Smooth muscle cell (in vitro differentiated cells): ENCODE measurements around the gene OPN4. TPM values are rescaled to one million over a fixed set of nuclear protein-coding genes. Genes with fewer than 3 reads are reported as not detected.

ENCODE experiments used
- DNase-seq: peaks from one replicate; lab custom pipeline; 2025; ENCODE audit not compliant: unreplicated experiment; lab: John Stamatoyannopoulos, UW
- H2AFZ ChIP-seq: fragments of 200-600 bp; sonication (generic); 2 replicates; pipeline ENCODE4 v1.6.0; 2016; ENCODE audit warnings: antibody characterized with exemption, low read depth, mild to moderate bottlenecking
- H3F3A ChIP-seq: fragments of 200-600 bp; sonication (generic); 2 replicates; pipeline ENCODE4 v1.6.0; 2017; ENCODE audit warnings: antibody characterized with exemption, low read depth
- H3K27ac ChIP-seq: fragments of 200-600 bp; sonication (generic); 2 replicates; pipeline ENCODE4 v1.5.1; 2016; ENCODE audit warnings: low read depth, mild to moderate bottlenecking
- H3K27me3 ChIP-seq: fragments of 200-600 bp; sonication (generic); 2 replicates; pipeline ENCODE4 v1.6.1; 2016; ENCODE audit warnings: low read depth, mild to moderate bottlenecking
- H3K36me3 ChIP-seq: fragments of 200-600 bp; sonication (generic); 2 replicates; pipeline ENCODE4 v1.5.1; 2016; ENCODE audit warnings: low read depth
- H3K4me1 ChIP-seq: fragments of 200-600 bp; sonication (generic); 2 replicates; pipeline ENCODE4 v1.5.1; 2016; ENCODE audit warnings: low read depth
- H3K4me2 ChIP-seq: fragments of 200-600 bp; sonication (generic); 2 replicates; pipeline ENCODE4 v1.6.0; 2016; ENCODE audit warnings: mild to moderate bottlenecking
- H3K4me3 ChIP-seq: fragments of 200-600 bp; sonication (generic); 2 replicates; pipeline ENCODE4 v1.5.1; 2016; ENCODE audit warnings: mild to moderate bottlenecking
- H3K79me2 ChIP-seq: fragments of 200-600 bp; sonication (generic); 2 replicates; pipeline ENCODE4 v1.6.0; 2016; ENCODE audit warnings: low read depth, mild to moderate bottlenecking
- H3K9ac ChIP-seq: fragments of 200-600 bp; sonication (generic); 2 replicates; pipeline ENCODE4 v1.6.0; 2016; ENCODE audit warnings: low read depth
- H3K9me3 ChIP-seq: fragments of 200-600 bp; sonication (generic); replicated peaks from 2 replicates; pipeline ENCODE4 v1.5.1; 2016; ENCODE audit warnings: low read depth
- H4K20me1 ChIP-seq: fragments of 200-600 bp; sonication (generic); 2 replicates; pipeline ENCODE4 v1.6.0; 2016; ENCODE audit warnings: low read depth
- WGBS: methylation state at CpG from one replicate; pipeline ENCODE4 v1.1.7; 2016; ENCODE audit warnings: low lambda C conversion rate; 5-methylcytosine and 5-hydroxymethylcytosine counted together
- polyA plus RNA-seq: library from polyadenylated mRNA; unstranded; fragments of >200 nt; fragmentation: Nextera tagmentation; extraction: Ambion mirVana; gene quantifications from 2 replicates; pipeline ENCODE4 v1.2.1, GENCODE V29; 2016
- total RNA-seq: library from RNA; depleted of rRNA; stranded (reverse); fragments of >200 nt; gene quantifications from 2 replicates; pipeline ENCODE4 v1.2.3, GENCODE V29; 2014
- TF ChIP-seq, protein P1 (sequence below): fragments of 200-600 bp; sonication (generic); IDR thresholded peaks from 2 replicates; pipeline ENCODE4 v1.5.1; 2017; ENCODE audit warnings: borderline replicate concordance, mild to moderate bottlenecking, antibody characterized with exemption; ENCODE audit not compliant: insufficient read depth, poor library complexity, severe bottlenecking

The OPN4 gene
- total and polyA plus RNA-seq, 2 experiments from 2014 or later: not detected

DNA sequence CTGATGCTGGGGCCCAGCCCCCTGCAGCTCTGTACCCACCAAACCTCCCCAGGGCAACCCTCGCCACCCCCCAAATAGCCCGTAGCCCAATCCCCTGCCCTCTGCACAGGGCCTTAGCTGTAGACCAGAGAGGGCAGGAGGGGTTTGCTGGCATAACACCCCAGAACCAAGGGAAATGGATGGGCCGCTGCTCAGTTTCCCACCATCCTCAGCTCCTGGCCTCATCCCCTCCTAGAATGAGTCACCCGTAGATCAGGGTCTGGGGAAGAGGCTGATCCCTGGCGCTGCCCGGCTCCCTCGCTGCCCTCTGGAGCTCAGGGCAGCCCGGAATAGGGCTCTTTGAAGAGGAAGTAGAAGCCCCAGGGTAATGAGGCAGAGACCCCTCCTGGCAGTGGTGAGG is 45.2 kb downstream of the OPN4 start:
- 87% methylated on average over 8 of the region's 8 CpGs for WGBS
- H3K9me3 ChIP-seq: no peaks in the 10 kb centered on the region
- no peak for DNase-seq

GRCh38 chr10:86699991-86700840 is 45.9 kb downstream of the OPN4 start:
- Histone ChIP-seq H3K27ac (no peak overlapping the region), H3K79me2 (no peaks in the 10 kb centered on the region), H3F3A (no peaks in the 10 kb centered on the region), H3K36me3 (no peaks in the 10 kb centered on the region), H3K27me3 (no peaks in the 10 kb centered on the region), H3K9ac (no peak overlapping the region), H3K4me2 (no peak overlapping the region), H3K4me1 (no peaks in the 10 kb centered on the region), H3K4me3 (no peak overlapping the region), H3K9me3 (no peaks in the 10 kb centered on the region), H4K20me1 (no peaks in the 10 kb centered on the region), H2AFZ (no peak overlapping the region)
- TF ChIP-seq, protein P1, sequence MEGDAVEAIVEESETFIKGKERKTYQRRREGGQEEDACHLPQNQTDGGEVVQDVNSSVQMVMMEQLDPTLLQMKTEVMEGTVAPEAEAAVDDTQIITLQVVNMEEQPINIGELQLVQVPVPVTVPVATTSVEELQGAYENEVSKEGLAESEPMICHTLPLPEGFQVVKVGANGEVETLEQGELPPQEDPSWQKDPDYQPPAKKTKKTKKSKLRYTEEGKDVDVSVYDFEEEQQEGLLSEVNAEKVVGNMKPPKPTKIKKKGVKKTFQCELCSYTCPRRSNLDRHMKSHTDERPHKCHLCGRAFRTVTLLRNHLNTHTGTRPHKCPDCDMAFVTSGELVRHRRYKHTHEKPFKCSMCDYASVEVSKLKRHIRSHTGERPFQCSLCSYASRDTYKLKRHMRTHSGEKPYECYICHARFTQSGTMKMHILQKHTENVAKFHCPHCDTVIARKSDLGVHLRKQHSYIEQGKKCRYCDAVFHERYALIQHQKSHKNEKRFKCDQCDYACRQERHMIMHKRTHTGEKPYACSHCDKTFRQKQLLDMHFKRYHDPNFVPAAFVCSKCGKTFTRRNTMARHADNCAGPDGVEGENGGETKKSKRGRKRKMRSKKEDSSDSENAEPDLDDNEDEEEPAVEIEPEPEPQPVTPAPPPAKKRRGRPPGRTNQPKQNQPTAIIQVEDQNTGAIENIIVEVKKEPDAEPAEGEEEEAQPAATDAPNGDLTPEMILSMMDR: no peak
- 91% methylated on average over 9 of the region's 9 CpGs for WGBS
- DNase-seq: no peak

More for the DNA sequence above, 45.2 kb downstream of the OPN4 start:
- Histone ChIP-seq H3K27me3 (no peaks in the 10 kb centered on the region), H3K4me2 (no peak overlapping the region), H3K4me3 (no peak overlapping the region), H3K4me1 (no peaks in the 10 kb centered on the region), H3K79me2 (no peaks in the 10 kb centered on the region), H4K20me1 (no peaks in the 10 kb centered on the region), H3K36me3 (no peaks in the 10 kb centered on the region), H3K9ac (no peak overlapping the region), H3K27ac (no peak overlapping the region), H2AFZ (no peak overlapping the region), H3F3A (no peaks in the 10 kb centered on the region)
- TF ChIP-seq, protein P1: no peak

GRCh38 chr10:86700851-86701617 is 46.7 kb downstream of the OPN4 start:
- no peaks in the 10 kb centered on the region for H3K9me3 ChIP-seq
- no peaks in the 10 kb centered on the region for H4K20me1 ChIP-seq
- no peak overlapping the region for H3K4me2 ChIP-seq
- H3K79me2 ChIP-seq: no peaks in the 10 kb centered on the region
- no peak for DNase-seq
- H3F3A ChIP-seq: no peaks in the 10 kb centered on the region
- H3K4me1 ChIP-seq: no peaks in the 10 kb centered on the region
- H2AFZ ChIP-seq: no peak overlapping the region
- H3K36me3 ChIP-seq: no peaks in the 10 kb centered on the region
- H3K9ac ChIP-seq: no peak overlapping the region
- no peak overlapping the region for H3K4me3 ChIP-seq
- 96% methylated on average over 12 of the region's 12 CpGs for WGBS
- TF ChIP-seq, protein P1: no peak
- no peak overlapping the region for H3K27ac ChIP-seq
- no peaks in the 10 kb centered on the region for H3K27me3 ChIP-seq
